Endothelial cell of umbilical vein (primary cell): Measurements from ENCODE around the gene KDM4B.

Experiments used
- CTCF ChIP-seq, 2 donors: IDR thresholded peaks; 1 replicate in 1 of 2; 2 replicates in 1 of 2; pipeline ENCODE4 v1.5.1; 2011; ENCODE audit warnings: low read length in 2 of 2, mild to moderate bottlenecking in 2 of 2, moderate library complexity in 2 of 2, control low read depth in 1 of 2, inconsistent platforms in 1 of 2, low read depth in 1 of 2; ENCODE audit not compliant: insufficient read depth in 1 of 2; ENCODE audit errors: extremely low read depth in 1 of 2
- EZH2 ChIP-seq: IDR thresholded peaks from 2 replicates; pipeline ENCODE4 v1.6.1; 2012; ENCODE audit warnings: borderline replicate concordance, low read depth, mild to moderate bottlenecking, moderate library complexity, low read length, inconsistent platforms; ENCODE audit not compliant: severe bottlenecking
- FOS ChIP-seq: IDR thresholded peaks from 2 replicates; pipeline ENCODE4 v1.6.1; 2011; ENCODE audit warnings: mild to moderate bottlenecking, low read length, moderate library complexity, borderline replicate concordance; ENCODE audit not compliant: insufficient read depth
- GATA2 ChIP-seq: IDR thresholded peaks from 2 replicates; pipeline ENCODE4 v1.7.0; 2011; ENCODE audit warnings: low read depth, mild to moderate bottlenecking, moderate library complexity, mixed read lengths, low read length; ENCODE audit not compliant: insufficient read length, insufficient read depth
- JUN ChIP-seq: IDR thresholded peaks from 2 replicates; pipeline ENCODE4 v1.6.1; 2011; ENCODE audit warnings: borderline replicate concordance, low read depth; ENCODE audit not compliant: insufficient read length, insufficient read depth
- MAX ChIP-seq: IDR thresholded peaks from 2 replicates; pipeline ENCODE4 v1.6.1; 2011; ENCODE audit not compliant: insufficient read depth, insufficient read length
- MYC ChIP-seq: IDR thresholded peaks from one replicate; pipeline ENCODE4 v1.6.1; 2011; ENCODE audit warnings: mild to moderate bottlenecking, low read depth, low read length
- POLR2A ChIP-seq: IDR thresholded peaks from 2 replicates; pipeline ENCODE4 v1.6.1; 2012; ENCODE audit warnings: low read depth, mild to moderate bottlenecking, control low read depth, low read length
- POLR2AphosphoS5 ChIP-seq: IDR thresholded peaks from 2 replicates; pipeline ENCODE4 v1.6.1; 2012; ENCODE audit warnings: low read depth, mild to moderate bottlenecking, control low read depth, low read length, moderate library complexity; ENCODE audit not compliant: insufficient read depth

GRCh38 chr19:5110546-5110945 is 141.6 kb downstream of the KDM4B start:
- TF ChIP-seq CTCF (IDR thresholded peaks at IDR 0.05; ENCODE audit: extremely low read depth in 1 of 2, insufficient read depth in 1 of 2, low read depth in 1 of 2, low read length in 2 of 2) (no peak), EZH2 (no peak), POLR2AphosphoS5 (no peak), MYC (no peak), POLR2A (no peak), JUN (no peak), MAX (no peak), FOS (no peak), GATA2 (no peak)
